ENCODE data around the gene OVOL1. TPM values are rescaled to one million over a fixed set of nuclear protein-coding genes. Genes with fewer than 3 reads are reported as not detected.

Gene OVOL1
- total and polyA plus RNA-seq, 2 of the 13 experiments (the other 11 are each of a cell fraction or from before 2014, with no cell fraction given) = 0.01 TPM; not detected in 1

DNA sequence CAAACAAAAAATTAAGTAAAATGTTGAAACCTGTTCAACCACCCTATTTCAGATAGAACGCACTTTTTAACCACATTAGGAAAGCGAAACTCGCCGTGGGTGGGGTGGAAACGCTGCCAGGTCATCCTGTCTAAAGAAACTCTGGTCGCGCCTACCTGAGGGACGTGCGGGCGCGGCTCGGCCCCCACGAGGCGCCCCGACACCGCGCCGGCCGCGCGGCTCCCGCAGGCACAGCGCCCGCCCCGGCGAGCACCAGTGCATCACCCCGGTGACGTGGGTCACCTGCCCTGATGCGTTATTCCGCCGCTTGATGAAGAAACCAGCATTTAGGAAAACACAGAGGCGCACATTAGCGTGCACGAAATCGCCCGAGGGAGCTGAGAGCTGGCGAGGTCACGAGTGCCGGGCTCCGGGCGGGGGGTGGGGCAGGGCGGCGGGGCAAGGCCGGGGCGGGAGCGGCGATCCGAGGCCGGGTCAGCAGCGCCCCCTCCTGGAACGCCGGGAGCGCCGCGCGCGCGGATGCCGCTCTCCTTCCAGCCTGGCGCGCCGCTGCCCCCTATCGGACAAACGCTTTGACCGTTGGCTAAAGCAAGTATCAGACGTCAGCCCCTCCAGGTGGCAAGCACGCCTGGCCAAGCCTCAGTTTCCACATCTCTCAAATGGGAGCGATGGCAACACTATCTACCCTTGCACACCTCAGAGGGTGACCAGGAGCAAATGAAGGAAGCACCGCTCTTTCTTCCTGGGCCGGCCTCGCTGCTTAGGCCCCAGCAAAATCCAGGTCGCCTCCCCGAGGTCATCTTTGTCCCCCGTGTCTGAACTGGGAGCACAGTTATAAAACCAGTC, 31.2 kb downstream of the OVOL1 start (continued):
- TF ChIP-seq, protein P1, sequence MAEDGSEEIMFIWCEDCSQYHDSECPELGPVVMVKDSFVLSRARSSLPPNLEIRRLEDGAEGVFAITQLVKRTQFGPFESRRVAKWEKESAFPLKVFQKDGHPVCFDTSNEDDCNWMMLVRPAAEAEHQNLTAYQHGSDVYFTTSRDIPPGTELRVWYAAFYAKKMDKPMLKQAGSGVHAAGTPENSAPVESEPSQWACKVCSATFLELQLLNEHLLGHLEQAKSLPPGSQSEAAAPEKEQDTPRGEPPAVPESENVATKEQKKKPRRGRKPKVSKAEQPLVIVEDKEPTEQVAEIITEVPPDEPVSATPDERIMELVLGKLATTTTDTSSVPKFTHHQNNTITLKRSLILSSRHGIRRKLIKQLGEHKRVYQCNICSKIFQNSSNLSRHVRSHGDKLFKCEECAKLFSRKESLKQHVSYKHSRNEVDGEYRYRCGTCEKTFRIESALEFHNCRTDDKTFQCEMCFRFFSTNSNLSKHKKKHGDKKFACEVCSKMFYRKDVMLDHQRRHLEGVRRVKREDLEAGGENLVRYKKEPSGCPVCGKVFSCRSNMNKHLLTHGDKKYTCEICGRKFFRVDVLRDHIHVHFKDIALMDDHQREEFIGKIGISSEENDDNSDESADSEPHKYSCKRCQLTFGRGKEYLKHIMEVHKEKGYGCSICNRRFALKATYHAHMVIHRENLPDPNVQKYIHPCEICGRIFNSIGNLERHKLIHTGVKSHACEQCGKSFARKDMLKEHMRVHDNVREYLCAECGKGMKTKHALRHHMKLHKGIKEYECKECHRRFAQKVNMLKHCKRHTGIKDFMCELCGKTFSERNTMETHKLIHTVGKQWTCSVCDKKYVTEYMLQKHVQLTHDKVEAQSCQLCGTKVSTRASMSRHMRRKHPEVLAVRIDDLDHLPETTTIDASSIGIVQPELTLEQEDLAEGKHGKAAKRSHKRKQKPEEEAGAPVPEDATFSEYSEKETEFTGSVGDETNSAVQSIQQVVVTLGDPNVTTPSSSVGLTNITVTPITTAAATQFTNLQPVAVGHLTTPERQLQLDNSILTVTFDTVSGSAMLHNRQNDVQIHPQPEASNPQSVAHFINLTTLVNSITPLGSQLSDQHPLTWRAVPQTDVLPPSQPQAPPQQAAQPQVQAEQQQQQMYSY (CRISPR knock-in tag; IDR thresholded peaks at IDR 0.05) = no peak
- no peak for TF ChIP-seq SOX6 (IDR thresholded peaks at IDR 0.05)
- TF ChIP-seq SOX6 (CRISPR knock-in tag; IDR thresholded peaks at IDR 0.05) = peak; percentile 34
- 0 out of 2 replicates have a peak, but pooled peaks have one; percentile 31 for TF ChIP-seq ZNF232 (CRISPR knock-in tag; IDR thresholded peaks at IDR 0.05; ENCODE audit: borderline replicate concordance)
- TF ChIP-seq ZNF788 (CRISPR knock-in tag; IDR thresholded peaks at IDR 0.05; ENCODE audit: borderline replicate concordance) = peak; percentile 46; the same call in 1 of the 2 replicates
- TF ChIP-seq, protein P2, sequence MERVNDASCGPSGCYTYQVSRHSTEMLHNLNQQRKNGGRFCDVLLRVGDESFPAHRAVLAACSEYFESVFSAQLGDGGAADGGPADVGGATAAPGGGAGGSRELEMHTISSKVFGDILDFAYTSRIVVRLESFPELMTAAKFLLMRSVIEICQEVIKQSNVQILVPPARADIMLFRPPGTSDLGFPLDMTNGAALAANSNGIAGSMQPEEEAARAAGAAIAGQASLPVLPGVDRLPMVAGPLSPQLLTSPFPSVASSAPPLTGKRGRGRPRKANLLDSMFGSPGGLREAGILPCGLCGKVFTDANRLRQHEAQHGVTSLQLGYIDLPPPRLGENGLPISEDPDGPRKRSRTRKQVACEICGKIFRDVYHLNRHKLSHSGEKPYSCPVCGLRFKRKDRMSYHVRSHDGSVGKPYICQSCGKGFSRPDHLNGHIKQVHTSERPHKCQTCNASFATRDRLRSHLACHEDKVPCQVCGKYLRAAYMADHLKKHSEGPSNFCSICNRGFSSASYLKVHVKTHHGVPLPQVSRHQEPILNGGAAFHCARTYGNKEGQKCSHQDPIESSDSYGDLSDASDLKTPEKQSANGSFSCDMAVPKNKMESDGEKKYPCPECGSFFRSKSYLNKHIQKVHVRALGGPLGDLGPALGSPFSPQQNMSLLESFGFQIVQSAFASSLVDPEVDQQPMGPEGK (CRISPR knock-in tag; IDR thresholded peaks at IDR 0.05) = peak; percentile 60; the same call in 1 of the 2 replicates
- no peak for TF ChIP-seq ZNF329 (CRISPR knock-in tag; IDR thresholded peaks at IDR 0.05; ENCODE audit: low read depth)
- TF ChIP-seq ZFP90 (CRISPR knock-in tag; IDR thresholded peaks at IDR 0.05; ENCODE audit: borderline replicate concordance) = peak; percentile 28; the same call in 1 of the 2 replicates
- peak; percentile 61; the same call in 1 of the 2 replicates for TF ChIP-seq RBFOX2 (IDR thresholded peaks at IDR 0.05; ENCODE audit: low read depth, low read length)
- 0 out of 2 replicates have a peak, but pooled peaks have one; percentile 62 for TF ChIP-seq MYNN (CRISPR knock-in tag; IDR thresholded peaks at IDR 0.05; ENCODE audit: low read depth)
- no peak for TF ChIP-seq ZSCAN12 (CRISPR knock-in tag; IDR thresholded peaks at IDR 0.05)
- TF ChIP-seq, protein P3, sequence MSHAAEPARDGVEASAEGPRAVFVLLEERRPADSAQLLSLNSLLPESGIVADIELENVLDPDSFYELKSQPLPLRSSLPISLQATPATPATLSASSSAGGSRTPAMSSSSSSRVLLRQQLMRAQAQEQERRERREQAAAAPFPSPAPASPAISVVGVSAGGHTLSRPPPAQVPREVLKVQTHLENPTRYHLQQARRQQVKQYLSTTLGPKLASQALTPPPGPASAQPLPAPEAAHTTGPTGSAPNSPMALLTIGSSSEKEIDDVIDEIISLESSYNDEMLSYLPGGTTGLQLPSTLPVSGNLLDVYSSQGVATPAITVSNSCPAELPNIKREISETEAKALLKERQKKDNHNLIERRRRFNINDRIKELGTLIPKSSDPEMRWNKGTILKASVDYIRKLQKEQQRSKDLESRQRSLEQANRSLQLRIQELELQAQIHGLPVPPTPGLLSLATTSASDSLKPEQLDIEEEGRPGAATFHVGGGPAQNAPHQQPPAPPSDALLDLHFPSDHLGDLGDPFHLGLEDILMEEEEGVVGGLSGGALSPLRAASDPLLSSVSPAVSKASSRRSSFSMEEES (CRISPR knock-in tag; IDR thresholded peaks at IDR 0.05) = 0 out of 2 replicates have a peak, but pooled peaks have one; percentile 65
- TF ChIP-seq HDAC2 (CRISPR knock-in tag; IDR thresholded peaks at IDR 0.05) = peak; percentile 21; the same call in 1 of the 2 replicates
- no peak for TF ChIP-seq SNAI1 (CRISPR knock-in tag; IDR thresholded peaks at IDR 0.05; ENCODE audit: borderline replicate concordance)
- TF ChIP-seq NR2F6 (IDR thresholded peaks at IDR 0.05) = no peak
- peak; percentile 49; the same call in 1 of the 2 replicates for TF ChIP-seq NR2F6 (CRISPR knock-in tag; IDR thresholded peaks at IDR 0.05)
- TF ChIP-seq CBFB (CRISPR knock-in tag; IDR thresholded peaks at IDR 0.05) = 0 out of 2 replicates have a peak, but pooled peaks have one; percentile 24
- peak; percentile 89 for TF ChIP-seq ZMYM2 (CRISPR knock-in tag; IDR thresholded peaks at IDR 0.05)
- TF ChIP-seq, protein P4, sequence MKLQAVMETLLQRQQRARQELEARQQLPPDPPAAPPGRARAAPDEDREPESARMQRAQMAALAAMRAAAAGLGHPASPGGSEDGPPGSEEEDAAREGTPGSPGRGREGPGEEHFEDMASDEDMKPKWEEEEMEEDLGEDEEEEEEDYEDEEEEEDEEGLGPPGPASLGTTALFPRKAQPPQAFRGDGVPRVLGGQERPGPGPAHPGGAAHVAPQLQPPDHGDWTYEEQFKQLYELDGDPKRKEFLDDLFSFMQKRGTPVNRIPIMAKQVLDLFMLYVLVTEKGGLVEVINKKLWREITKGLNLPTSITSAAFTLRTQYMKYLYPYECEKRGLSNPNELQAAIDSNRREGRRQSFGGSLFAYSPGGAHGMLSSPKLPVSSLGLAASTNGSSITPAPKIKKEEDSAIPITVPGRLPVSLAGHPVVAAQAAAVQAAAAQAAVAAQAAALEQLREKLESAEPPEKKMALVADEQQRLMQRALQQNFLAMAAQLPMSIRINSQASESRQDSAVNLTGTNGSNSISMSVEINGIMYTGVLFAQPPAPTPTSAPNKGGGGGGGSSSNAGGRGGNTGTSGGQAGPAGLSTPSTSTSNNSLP (IDR thresholded peaks at IDR 0.05; ENCODE audit: low read depth, low read length) = 0 out of 2 replicates have a peak, but pooled peaks have one; percentile 24

All from HepG2 (cell line).